Stimulated activated CD8-positive, alpha-beta memory T cell treated with anti-CD3 and anti-CD28 coated beads, Interleukin-2, amount 100 ng/mL, for 1 hour (primary cell): ENCODE measurements around the gene CARD9.

Experiments used
- DNase-seq, 2 donors: peaks; one replicate each; pipeline ENCODE4 v3.0.0-alpha.2; 2020; ENCODE audit warnings: low read depth in 2 of 2

Gene CARD9

DNA sequence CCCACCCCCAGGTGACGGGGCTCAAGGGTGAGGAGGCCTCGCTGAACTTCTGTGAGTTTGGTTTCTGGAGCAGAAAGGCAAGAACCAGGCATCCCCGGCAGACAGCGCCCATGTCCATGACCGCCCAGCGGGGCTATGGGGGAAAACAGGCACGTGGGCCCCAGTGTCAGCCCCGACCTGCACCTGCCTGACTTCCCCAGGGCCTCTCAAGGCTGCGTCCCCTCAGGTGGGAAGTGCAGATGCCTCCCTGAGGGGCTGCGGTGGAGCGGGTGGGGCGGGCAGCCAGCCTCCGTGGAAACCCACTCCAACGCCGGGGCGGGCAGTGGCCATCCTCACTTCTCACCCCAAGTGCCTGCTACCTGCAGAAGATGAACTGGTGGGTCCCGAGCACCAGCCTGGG, 6.9 kb upstream of the CARD9 start:
- no peak for DNase-seq

DNA sequence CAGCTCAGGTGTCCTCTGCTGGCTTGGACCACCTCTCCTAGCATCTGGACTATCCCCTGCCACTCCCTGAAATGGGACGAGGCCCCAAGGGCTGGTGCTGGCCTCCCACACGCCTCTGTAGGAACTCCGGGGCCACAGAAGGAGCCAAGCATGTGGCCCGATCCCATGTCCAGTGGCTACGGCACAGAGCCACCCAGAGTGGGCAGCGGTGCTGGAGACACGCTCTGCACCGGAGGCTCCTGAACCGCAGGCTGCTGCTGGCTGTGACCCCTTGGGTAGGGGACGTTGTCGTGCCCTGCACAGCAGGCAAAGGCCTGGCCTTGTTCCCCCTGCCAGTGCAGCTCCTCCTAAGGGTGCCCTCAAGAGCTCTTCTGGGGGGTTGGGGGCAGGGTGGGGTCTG, 6.4 kb upstream of the CARD9 start:
- DNase-seq: no peak

DNA sequence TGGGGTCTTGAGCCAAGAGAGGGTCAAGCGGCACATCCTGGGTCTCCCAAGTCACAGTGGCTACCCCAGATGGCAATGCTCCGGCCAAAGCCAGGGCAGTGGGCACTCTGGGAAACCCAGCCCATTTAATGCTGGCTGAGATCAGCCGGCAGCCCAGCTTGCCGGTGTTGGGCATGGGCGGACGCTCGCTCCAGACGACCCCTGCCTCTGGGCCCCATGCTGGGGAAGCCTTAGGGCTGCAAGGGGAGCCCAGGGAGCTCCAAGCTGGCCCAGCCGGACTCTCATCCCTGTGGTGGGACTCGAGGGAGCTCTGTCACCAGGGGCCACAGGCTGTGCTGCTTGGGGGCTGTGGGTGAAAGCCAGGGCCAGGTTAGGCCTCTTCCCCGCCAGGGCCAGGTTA, 5.9 kb upstream of the CARD9 start:
- no peak for DNase-seq

DNA sequence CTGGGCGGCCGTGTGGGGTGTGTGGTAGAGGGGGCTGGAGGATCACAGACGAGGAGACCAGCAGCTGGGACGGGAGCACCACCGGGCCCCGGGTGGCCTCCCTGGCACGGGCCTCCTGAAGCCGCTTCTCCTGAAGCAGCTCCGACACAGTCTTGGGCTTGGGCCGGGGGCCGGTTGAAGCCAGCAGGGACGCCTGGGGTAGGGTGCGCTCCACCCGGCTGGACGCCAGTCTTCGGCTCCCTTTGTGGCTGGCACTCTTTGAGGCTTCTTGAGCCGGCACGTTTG, 5.5 kb upstream of the CARD9 start:
- DNase-seq: no peak

DNA sequence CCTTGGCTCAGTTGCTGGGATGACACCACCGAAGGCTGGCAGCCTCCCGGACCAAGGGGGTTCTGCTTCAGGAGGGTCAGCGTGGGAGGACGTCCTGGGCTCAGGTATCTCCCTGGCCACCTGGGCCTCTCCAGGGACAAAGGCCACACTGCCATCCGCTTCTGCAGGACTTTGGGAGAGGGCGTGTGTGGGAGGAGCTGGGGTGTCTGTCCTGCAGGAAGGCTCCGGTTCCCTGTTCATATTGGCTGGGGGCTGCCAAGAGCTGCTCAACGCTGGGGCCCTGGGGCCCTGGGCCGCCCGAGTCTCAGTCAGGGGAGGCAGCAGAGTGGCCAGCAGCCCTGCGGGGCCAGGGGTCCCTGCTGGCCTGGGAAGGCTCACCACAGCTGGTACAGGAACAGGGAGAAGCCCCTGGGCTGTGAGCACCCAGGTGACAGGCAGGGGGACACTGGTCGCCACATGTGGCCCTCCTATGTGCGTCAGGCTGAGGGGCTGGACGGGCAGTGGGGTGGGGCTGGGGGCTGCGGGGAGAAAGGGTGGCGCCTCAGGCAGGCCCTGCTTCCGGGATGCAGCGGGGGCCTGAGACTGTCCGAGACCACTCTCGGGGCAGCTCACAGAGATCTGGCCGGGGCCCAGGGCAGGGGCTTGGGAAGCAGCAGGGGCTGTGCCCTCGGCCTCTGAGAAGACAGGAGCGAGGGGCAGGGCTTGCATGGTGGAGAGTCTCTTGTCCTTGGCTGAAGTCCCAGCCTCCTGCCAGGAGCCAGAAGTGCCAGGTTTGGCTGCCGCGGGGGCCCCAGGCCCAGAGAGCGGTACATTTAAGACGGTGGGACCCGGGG, 4.9 kb upstream of the CARD9 start:
- no peak for DNase-seq

DNA sequence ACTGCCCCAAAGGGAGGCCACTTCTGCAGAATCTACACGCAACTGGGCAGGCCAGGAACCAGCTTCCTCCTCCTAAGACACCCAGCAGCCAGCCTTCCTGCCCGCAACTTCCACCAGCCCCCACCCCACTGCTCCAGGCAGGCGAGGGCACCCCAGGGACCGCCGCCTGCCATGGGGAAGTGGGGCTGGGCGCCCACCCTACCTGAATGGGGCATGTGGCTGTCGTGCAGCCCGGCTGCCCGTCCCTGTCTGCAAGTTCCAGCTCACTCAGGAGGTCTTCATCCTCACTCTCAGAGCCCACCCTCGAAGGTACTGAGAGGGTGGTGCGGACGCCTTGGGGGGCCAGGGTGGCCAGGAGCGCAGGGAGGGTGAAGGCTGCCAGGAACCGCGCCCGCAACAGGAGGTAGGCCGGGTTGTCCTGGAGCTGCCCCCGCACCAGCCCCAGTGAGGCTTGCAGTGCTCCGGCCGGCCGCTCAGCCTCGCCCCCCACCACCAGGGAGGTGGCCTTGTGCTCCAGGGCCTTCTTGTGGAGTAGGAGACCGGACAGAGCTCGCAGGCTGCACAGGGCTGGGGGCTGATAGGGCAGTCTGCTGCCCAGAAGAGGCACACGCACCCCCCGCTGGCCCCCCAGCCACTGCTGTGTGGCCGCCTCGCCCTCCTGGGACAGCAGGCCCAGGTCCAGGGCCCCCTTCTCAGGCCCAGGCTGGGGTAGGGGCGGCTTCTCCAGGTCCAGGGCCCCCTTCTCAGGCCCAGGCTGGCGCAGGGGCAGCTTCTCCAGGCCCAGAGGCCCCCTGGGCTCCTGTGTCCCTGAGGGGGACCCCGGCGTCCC, 4.1 kb upstream of the CARD9 start:
- DNase-seq: no peak

DNA sequence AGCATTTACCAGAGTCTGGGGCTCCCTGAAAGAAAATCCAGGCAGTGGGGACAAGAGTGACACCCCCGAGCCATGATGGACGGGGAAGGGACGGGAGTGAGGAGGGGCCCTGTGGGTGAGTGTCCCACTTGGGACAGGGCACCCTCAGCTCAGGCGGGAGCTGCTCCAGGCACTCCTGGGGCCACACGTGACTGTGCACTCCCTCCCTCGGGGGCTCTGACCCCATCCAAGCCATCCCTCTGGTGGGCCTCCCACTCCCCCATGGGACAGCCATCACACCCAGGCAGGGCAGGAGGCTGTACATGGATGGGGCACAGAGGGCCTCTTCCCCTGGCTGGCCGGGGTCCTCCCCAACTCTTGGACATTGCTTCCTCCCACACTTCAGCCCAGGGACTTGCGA, 3.0 kb upstream of the CARD9 start:
- DNase-seq: no peak

DNA sequence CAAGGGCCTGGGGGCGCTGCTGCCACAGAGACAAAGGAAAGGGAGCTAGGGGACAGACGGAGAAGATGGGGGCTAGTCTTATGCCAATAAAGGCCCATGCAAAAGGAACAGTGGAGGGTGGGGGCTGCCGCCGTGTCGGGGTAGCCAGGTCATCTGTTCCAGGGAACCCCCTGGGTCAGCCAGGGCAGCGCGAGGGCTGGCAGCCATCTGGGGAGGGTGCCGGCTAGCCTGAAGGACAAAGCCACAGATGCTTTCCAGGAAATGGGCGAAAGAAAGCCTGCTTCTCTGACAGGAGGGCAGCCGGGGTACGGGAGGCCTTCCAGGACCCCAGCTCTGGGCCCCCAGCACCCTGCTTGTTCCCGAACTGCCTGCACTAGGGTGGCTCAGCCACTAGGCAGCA, 1.6 kb upstream of the CARD9 start:
- no peak for DNase-seq

DNA sequence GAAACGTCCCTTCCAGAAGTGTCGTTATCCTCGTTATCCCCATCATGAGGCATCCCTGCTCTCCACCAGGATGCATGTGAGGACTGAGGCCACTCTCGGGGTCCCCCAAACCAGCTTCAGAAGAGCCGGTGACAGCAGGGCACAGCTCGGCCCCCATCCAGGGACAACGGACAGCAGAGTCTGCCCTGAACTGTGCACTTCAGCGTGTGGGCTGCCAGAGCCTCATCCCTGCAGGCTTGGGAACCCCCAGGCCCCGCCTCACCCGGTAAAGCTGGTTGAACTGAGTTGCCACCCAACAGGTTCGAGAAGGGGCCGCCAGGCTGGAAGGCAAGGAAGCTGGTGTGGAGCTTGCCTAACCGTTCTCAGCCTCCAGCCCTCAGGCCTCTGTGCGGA, 710 bp upstream of the CARD9 start:
- DNase-seq: no peak

DNA sequence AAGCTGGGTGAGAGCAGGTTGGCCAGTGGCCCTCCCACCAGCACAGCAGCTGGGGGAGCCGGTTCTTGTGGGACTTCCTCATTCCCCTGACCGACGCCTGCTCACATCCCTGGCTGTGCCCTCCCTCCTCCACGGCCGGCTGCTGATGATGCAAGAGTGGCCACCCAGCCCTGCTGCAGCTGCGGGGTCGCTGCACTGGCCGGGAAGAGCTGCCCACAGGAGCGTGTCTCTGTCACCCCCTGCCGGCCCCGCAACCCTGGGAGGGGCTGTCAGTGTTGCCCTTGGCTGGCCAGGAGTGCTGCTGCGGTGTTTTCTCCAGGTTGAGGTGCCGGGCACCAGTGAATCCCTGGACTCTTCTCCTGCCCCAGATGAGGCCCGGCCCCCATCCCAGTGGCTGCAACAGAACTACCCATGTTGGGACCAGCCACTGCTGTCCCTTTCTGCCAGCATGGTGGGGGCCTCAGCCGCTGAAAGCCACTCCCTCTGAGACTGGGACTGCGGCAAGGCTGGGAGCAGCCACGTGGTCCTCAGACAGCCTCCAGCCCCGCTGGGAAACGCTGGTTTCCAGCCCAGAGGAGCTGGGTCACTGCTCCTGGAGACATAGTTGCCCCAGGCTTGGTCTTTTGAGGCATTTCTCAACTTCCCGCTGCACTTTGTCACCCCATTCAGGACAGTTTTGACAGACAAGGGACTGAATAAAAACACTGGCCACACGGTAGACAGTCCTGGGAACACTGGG, 739 bp downstream of the CARD9 start:
- no peak for DNase-seq

DNA sequence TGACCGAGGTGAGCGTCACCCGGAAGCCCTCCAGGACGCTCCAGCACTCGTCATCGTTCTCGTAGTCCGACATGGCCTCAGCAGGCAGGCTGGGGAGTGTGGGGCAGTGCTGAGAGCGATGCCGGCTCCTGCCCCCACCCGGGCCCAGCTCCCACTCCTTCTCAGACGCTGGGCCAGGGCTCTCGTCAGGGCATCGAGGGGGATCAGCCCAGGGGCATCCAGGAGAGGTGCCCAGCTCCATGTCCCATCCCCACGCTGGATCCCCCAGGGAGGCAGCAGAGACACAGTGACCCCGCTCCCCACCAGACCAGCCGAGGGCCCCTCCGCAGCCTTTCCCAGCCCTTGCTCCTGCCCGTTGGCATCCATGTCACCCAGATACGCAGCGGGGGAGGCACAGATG, 1.5 kb downstream of the CARD9 start:
- DNase-seq: no peak

DNA sequence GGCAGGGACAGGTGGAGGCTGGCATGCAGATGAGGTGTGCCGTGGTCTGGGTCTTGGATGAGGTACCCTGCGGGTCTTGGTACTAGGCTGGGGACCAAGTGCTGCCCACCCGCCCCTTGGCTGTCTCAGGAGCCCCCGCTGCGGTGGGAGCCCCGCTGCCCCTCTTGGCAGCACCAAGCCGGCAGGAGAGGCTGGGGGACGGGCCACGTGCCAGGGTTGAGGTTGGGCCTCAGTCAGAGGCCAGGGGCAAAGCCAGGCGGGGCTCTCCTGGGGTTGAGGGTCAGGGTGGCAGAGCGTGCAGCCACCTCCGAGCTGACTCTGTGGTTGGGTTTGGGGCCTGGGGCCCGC, 2.0 kb downstream of the CARD9 start:
- DNase-seq: no peak

DNA sequence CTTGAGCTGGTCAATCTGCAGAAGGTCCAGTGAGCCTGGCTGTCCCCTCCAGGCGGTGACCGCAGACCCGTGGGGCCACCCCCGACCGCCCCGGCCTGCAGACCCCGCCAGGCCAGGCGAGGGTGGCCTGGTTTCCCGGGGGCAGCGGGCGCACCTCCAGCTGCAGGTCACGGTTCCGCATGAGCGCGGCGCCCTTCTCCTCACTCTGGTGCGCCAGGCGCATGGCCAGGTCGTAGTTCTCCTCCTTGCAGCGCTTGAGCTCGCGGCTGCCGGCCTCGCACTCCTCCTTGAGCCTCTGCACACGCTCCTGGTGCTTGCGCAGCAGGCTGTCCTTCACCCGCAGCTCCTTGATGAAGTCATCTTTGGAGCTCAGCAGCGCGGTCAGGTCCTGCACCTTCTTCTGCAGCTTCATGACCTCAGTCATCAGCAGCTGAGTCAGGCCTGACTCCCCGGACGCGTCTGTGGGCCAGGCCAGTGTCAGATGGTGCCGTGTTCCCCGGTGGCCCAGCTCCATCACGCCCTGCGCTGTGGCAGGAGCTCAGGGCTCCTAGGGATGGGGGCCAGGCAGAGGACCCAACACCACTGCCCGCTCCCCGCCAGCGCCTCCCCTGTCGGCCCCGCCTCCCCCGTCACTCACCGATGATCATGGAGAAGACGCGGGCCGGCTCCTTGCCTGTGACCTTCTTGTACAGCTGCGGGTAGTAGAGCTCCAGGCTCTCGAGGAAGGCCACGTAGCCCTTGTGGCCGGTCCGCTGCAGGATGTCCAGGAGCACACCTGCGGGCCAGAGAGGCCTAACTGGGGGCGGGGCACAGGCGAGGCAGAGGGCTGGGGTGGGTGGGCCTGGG, 2.6 kb downstream of the CARD9 start:
- DNase-seq: no peak

DNA sequence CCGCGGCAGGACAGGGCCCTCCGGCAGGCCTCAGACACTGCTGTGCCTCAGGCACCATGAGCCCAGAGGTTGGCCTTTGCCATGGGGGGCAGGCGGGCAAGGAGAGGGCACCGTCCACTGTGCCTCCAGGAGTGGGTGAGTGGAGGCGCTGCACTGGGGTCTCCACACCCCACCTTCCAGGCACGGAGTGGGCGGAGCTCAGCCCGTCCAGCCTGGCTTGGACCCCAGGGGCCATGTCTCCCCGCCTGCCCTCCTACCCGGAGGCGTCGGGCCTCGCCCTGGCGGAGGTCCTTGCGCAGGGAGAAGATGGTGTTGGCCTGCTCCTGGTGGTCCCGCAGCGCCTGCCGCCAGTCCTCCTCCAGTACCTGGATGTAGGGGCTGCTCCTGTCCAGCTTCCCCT, 3.4 kb downstream of the CARD9 start:
- no peak for DNase-seq

DNA sequence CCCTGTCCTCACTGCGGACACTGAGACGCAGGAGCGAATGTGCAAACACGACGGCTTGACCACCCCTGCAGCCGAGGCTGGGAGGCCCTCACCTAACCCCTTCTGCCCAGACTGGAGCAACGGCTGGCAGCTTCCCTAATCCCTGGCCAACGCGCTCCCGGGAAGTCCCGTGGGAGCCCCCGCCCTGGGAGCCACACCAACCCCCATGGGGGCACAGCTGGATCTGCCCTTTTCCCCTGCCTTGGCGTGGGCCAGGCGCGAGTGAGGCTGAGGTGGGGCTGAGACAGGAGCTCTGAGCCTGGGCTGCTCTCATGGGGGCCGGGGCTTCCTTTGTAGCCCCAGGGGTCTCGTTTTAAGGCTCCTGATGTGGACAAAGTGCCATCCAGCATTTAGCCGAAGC, 5.3 kb downstream of the CARD9 start:
- no peak for DNase-seq

DNA sequence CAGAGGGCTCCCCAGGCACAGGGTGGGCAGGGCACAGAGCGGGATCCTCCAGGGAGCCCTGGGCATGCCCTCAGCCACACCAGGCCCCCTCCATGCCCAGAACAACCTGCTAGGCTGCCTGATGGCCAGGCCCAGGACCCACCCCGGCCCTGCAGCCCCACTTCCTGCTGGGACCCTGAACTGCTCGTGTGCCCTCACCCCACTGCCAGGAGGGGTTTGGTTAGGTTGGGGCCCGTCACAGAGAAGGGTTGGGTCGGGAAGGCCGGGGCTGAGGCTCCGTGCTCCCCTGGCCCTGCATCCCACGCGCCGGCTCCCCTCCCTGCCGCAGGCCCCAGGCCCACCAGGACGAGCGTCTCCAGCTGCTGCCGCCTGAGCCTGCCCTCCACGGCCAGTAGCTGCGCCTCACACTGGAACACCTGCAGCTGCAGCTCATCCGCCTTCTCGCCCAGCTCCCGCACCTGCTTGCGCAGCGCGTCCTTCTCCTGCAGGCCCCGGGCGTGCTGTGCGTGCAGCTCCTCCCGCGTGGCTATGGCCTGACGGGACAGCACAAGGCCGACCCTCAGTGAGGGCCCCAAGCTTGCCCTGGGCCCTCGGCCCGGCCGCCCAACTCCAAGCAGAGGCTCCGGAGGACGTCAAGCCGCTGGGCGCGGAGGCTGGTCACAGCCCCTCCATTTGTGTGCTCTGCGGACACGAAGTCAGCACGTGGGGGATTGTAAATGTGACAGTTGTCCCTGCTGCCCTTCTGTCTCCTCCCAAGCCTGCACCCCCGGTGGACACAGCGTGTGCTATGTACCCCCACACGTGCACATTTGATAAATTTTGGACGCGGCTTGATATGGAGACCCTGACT, 5.9 kb downstream of the CARD9 start:
- DNase-seq: no peak

DNA sequence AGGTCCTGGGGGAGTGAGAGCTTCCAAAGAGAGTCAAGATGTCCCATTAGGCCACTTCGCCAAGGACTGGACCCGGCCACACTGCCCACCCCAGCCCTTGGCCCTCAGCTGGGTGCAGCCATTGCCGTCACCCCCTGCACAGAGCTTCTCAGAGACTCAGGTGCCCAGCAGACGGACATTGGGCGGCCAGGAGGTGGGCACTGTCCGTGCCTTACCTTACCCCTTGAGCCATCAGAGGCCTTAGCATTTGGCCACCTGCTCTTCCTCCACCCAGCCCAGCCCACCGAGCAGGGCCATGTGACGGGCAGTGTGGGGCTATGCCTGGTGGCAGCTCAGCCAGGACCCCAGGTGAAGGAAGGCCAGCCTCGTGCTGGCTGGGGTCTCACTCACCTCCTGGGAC, 6.6 kb downstream of the CARD9 start:
- no peak for DNase-seq

DNA sequence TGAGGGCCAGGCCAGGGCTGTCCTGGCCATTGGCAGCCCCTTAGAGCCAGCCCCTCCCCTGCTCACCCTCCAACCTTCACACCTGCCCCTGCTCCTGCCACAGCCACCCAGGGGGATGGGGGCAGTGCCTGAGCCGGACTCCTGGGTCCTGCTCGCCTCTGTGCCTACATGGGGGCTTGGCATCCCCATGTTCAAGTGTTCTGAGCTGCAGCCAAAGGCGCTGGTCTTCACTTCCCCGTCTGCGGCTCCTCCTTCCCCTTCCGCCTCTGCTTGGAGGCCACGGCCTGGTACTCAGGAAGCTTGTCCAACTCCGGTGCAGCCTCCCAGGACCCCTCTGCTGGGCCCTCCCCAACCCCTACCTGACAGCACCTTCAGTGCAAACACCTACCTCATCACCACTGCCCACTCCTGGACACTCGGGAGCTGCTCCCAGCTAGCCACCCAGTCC, 7.7 kb downstream of the CARD9 start:
- no peak for DNase-seq

DNA sequence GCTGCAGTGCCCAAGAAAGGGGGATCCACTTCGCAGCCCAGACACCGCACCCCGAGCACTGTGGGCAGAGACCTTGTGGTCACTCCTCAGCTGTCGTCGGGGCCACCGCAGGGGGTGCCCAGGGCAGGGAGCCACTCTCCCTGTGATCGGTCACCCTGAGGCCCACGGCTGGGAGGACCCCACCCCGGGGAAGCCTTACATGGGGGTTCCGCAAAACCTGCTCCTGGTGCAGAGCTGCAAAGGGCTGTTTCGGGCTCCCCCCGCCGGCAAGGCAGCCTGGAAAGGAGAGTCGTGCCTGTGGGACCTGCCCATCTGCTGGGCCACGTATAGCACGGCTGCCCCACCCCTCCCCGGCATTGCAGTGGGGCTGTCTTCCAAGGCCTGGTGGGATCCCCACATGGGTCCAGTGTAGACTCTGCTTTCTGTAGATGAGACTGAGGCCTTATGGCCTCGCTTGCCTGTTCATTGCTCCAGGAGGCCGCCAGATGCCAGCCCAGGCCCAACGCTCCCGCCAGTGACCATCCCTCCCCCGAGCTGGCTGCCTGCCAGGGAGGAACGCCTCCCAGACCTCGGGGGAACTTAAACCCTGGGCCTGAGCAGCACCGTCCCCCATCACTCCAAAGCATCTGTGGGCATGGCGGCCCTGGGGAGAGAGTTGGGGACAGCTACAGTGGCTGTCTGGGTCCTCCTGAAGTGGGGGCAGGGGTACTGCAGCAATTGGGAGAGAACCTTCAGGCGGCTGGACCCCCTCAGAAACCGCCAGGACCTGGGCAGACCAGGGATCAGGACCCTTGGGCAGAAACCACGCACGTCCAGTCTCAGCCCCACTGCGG, 8.3 kb downstream of the CARD9 start:
- DNase-seq: no peak
